ENCODE measurements around the gene HSFX3.
"Not testable (repeated sequence)": the region's sequence is repeated elsewhere in the genome, so short reads cannot be mapped to it uniquely, and the experiment has no call there.

The HSFX3 gene

GRCh38 chrX:149549701-149550100 lies at the start of gene HSFX3:
Gene HSFX3, minus strand, starts transcription at chrX:149549924. Its CDS starts 72 bp downstream, at chrX:149549852.
- not testable (repeated sequence) for FAIRE-seq; DNase-seq (ENCODE audit: insufficient read length, low spot score)

- not testable (repeated sequence) for DNase-seq (ENCODE audit: insufficient read length, low spot score); FAIRE-seq
Measured at GRCh38 chrX:149598603-149599002, 48.9 kb upstream of the HSFX3 start.

GRCh38 chrX:149595943-149596342 lies 46.2 kb upstream of the HSFX3 start:
- not testable (repeated sequence) for DNase-seq (ENCODE audit: insufficient read length, low spot score); FAIRE-seq

GRCh38 chrX:149595214-149595613 lies 45.5 kb upstream of the HSFX3 start, which contains the start of gene HSFX2:
Gene HSFX2, minus strand, starts transcription at chrX:149595314. Its CDS starts 614 bp downstream, at chrX:149594700.
- DNase-seq (ENCODE audit: insufficient read length, low spot score); FAIRE-seq: not testable (repeated sequence)

GRCh38 chrX:149590993-149591392 lies 41.3 kb upstream of the HSFX3 start:
- not testable (repeated sequence) for DNase-seq (ENCODE audit: insufficient read length, low spot score); FAIRE-seq

- DNase-seq (ENCODE audit: insufficient read length, low spot score); FAIRE-seq: not testable (repeated sequence)
Measured at GRCh38 chrX:149587359-149587758, 37.6 kb upstream of the HSFX3 start, which contains the start of gene MAGEA9B. Gene MAGEA9B, minus strand, starts transcription at chrX:149587459. Its CDS starts 4,280 bp downstream, at chrX:149583179.

- FAIRE-seq; DNase-seq (ENCODE audit: insufficient read length, low spot score): not testable (repeated sequence)
Measured at GRCh38 chrX:149585631-149586030, 35.9 kb upstream of the HSFX3 start.

- not testable (repeated sequence) for FAIRE-seq; DNase-seq (ENCODE audit: insufficient read length, low spot score)
Measured at GRCh38 chrX:149573456-149573855, 23.7 kb upstream of the HSFX3 start.

GRCh38 chrX:149572743-149573142 lies 23.0 kb upstream of the HSFX3 start:
- no peak for FAIRE-seq

GRCh38 chrX:149571770-149572169 lies 22.0 kb upstream of the HSFX3 start:
- FAIRE-seq = no peak

More at GRCh38 chrX:149572743-149573142, 23.0 kb upstream of the HSFX3 start:
- no peak for DNase-seq (ENCODE audit: insufficient read length, low spot score)

GRCh38 chrX:149570668-149571067 lies 20.9 kb upstream of the HSFX3 start:
- DNase-seq (ENCODE audit: insufficient read length, low spot score) = no peak
- no peak for FAIRE-seq

More at GRCh38 chrX:149571770-149572169, 22.0 kb upstream of the HSFX3 start:
- DNase-seq (ENCODE audit: insufficient read length, low spot score) = no peak

- DNase-seq (ENCODE audit: insufficient read length, low spot score) = no peak
- no peak for FAIRE-seq
Measured at GRCh38 chrX:149569770-149570169, 20.0 kb upstream of the HSFX3 start.

GRCh38 chrX:149568701-149569296 lies 19.1 kb upstream of the HSFX3 start:
- FAIRE-seq = no peak
- DNase-seq (ENCODE audit: insufficient read length, low spot score) = no peak

- DNase-seq (ENCODE audit: insufficient read length, low spot score) (no peak), FAIRE-seq (no peak)
Measured at GRCh38 chrX:149567621-149568417, 18.1 kb upstream of the HSFX3 start.

GRCh38 chrX:149563359-149563758 lies 13.6 kb upstream of the HSFX3 start:
- FAIRE-seq = no peak
- DNase-seq (ENCODE audit: insufficient read length, low spot score) = no peak

- FAIRE-seq; DNase-seq (ENCODE audit: insufficient read length, low spot score): not testable (repeated sequence)
Measured at GRCh38 chrX:149555251-149555650, 5.5 kb upstream of the HSFX3 start.

- DNase-seq (ENCODE audit: insufficient read length, low spot score); FAIRE-seq: not testable (repeated sequence)
Measured at GRCh38 chrX:149551939-149552248, 2.2 kb upstream of the HSFX3 start.

GRCh38 chrX:149551245-149551938 lies 1.7 kb upstream of the HSFX3 start:
- not testable (repeated sequence) for FAIRE-seq; DNase-seq (ENCODE audit: insufficient read length, low spot score)

- DNase-seq (ENCODE audit: insufficient read length, low spot score); FAIRE-seq: not testable (repeated sequence)
Measured at GRCh38 chrX:149550454-149550853, 730 bp upstream of the HSFX3 start.

- not testable (repeated sequence) for DNase-seq (ENCODE audit: insufficient read length, low spot score); FAIRE-seq
Measured at GRCh38 chrX:149547782-149548181, 1.9 kb downstream of the HSFX3 start.

GRCh38 chrX:149546962-149547361 lies 2.8 kb downstream of the HSFX3 start:
- not testable (repeated sequence) for DNase-seq (ENCODE audit: insufficient read length, low spot score); FAIRE-seq
